DND-41 (cell line): ENCODE measurements around the gene ADAMTS13.

Source experiments
- ATAC-seq: fragments of 200-7000 bp; cut with Tn5 transposase; 3 replicates; pipeline ENCODE4 v1.9.1; 2021; ENCODE audit warnings: low read depth; ENCODE audit not compliant: insufficient read depth
- DNase-seq: peaks from one replicate; pipeline ENCODE4 v3.0.0-alpha.2; 2020
- H2AFZ ChIP-seq: 2 replicates; pipeline ENCODE4 v1.6.0; 2012; ENCODE audit warnings: low read depth, low read length
- H3K27ac ChIP-seq: 2 replicates; pipeline ENCODE4 v1.5.1; 2012; ENCODE audit warnings: low read length, inconsistent platforms
- H3K27me3 ChIP-seq: fragments of 200-600 bp; sonication (generic); 2 replicates; pipeline ENCODE4 v1.6.0; 2012; ENCODE audit warnings: low read length, mild to moderate bottlenecking, inconsistent platforms; ENCODE audit not compliant: insufficient read depth, poor library complexity
- H3K36me3 ChIP-seq: 2 replicates; pipeline ENCODE4 v1.5.1; 2012; ENCODE audit warnings: low read length, inconsistent platforms; ENCODE audit not compliant: insufficient read depth
- H3K4me1 ChIP-seq: 2 replicates; pipeline ENCODE4 v1.5.1; 2012; ENCODE audit warnings: mild to moderate bottlenecking, low read length; ENCODE audit not compliant: insufficient read depth
- H3K4me2 ChIP-seq: 2 replicates; pipeline ENCODE4 v1.6.0; 2012; ENCODE audit warnings: mild to moderate bottlenecking, moderate library complexity, low read length, inconsistent platforms; ENCODE audit not compliant: insufficient read depth
- H3K4me3 ChIP-seq, 2 experiments: fragments of 200-600 bp in 1 of 2; shearing (Covaris generic) in 1 of 2; 2 replicates each; pipeline ENCODE4 v1.5.1; 2012 to 2016; ENCODE audit warnings: inconsistent platforms in 2 of 2, low read length in 2 of 2, mild to moderate bottlenecking in 2 of 2, low read depth in 1 of 2, moderate library complexity in 1 of 2
- H3K79me2 ChIP-seq: 2 replicates; pipeline ENCODE4 v1.6.0; 2012; ENCODE audit warnings: low read length, inconsistent platforms; ENCODE audit not compliant: insufficient read depth
- H3K9ac ChIP-seq: 2 replicates; pipeline ENCODE4 v1.6.0; 2012; ENCODE audit warnings: low read depth, mild to moderate bottlenecking, inconsistent platforms, low read length, moderate library complexity
- H3K9me3 ChIP-seq: 2 replicates; pipeline ENCODE4 v1.5.1; 2012; ENCODE audit warnings: low read length, moderate library complexity, mild to moderate bottlenecking, inconsistent platforms; ENCODE audit not compliant: insufficient read depth, severe bottlenecking
- H4K20me1 ChIP-seq: 2 replicates; pipeline ENCODE4 v1.6.0; 2012; ENCODE audit warnings: low read length; ENCODE audit not compliant: insufficient read depth
- CTCF ChIP-seq: IDR thresholded peaks from 2 replicates; pipeline ENCODE4 v1.5.1; 2012; ENCODE audit warnings: borderline replicate concordance, low read length, moderate library complexity, mild to moderate bottlenecking; ENCODE audit not compliant: poor library complexity, severe bottlenecking; ENCODE audit errors: extremely low read depth
- EZH2 ChIP-seq: IDR thresholded peaks from 3 replicates; pipeline ENCODE4 v1.6.1; 2012; ENCODE audit warnings: borderline replicate concordance, low read depth, mild to moderate bottlenecking, moderate library complexity, low read length, inconsistent platforms; ENCODE audit not compliant: severe bottlenecking

Gene ADAMTS13

GRCh38 chr9:133428617-133429101, 6.5 kb downstream of the ADAMTS13 start:
- Histone ChIP-seq H3K36me3 (no peaks in the 10 kb centered on the region), H3K9ac (no peak overlapping the region), H3K79me2 (no peaks in the 10 kb centered on the region), H3K4me3 (no peak overlapping the region), H3K9me3 (no peaks in the 10 kb centered on the region), H3K27me3 (no peaks in the 10 kb centered on the region), H3K4me2 (no peak overlapping the region), H3K4me1 (no peaks in the 10 kb centered on the region), H2AFZ (no peak overlapping the region), H4K20me1 (no peaks in the 10 kb centered on the region), H3K27ac (no peak overlapping the region)
- DNase-seq: no peak
- ATAC-seq: no peak
- TF ChIP-seq CTCF: no peak
- no peak for TF ChIP-seq EZH2

DNA sequence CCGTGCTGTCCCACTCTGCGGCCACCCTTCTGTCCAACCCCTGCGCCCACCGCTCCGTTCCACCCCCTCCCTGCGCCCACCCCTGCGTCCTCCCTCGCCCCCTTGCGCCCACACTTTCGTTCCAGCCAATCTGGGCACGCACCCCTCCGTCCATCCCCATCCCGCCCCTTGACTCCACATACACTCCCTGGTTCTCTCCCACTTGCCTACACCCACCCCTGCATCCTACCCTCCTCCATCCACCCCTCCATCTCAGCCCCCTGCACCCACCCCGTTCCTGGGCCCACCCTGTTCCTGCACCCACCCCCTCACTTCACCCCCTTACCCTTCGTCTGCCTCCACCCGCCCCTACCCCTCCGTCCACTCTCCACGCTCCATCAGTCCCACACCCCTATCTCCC, 7.0 kb downstream of the ADAMTS13 start:
- H3K36me3 ChIP-seq: no peaks in the 10 kb centered on the region
- no peak overlapping the region for H2AFZ ChIP-seq
- ATAC-seq (no peak), DNase-seq (no peak)
- H3K4me2 ChIP-seq: no peak overlapping the region
- H3K9me3 ChIP-seq: no peaks in the 10 kb centered on the region
- H3K79me2 ChIP-seq: no peaks in the 10 kb centered on the region
- H3K9ac ChIP-seq: no peak overlapping the region
- no peak overlapping the region for H3K27ac ChIP-seq
- H3K27me3 ChIP-seq: no peaks in the 10 kb centered on the region
- H4K20me1 ChIP-seq: no peaks in the 10 kb centered on the region
- no peak for TF ChIP-seq CTCF
- no peak for TF ChIP-seq EZH2
- H3K4me1 ChIP-seq: no peaks in the 10 kb centered on the region
- no peak overlapping the region for H3K4me3 ChIP-seq

DNA sequence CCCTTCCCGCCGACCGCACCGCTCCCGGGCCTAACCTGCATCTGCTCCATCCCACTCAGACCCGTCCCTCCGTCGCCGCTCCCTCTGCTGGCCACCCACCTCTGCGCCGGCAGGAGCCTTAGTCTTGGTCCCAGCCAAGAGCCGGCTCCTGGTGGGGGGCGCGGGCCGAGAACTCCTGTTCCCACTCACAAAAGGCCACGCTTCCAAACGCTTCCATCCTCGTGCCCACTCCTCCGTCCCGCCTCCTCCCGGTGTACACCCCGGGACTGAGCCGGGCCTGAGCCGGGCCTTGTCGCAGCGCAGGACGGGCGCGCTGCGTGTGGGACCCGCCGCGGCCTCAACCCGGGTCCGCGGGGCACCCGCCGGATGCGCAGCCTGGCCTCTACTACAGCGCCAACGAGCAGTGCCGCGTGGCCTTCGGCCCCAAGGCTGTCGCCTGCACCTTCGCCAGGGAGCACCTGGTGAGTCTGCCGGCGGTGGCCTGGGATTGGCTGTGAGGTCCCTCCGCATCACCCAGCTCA, 7.5 kb downstream of the ADAMTS13 start:
- no peak for DNase-seq
- no peak overlapping the region for H3K4me2 ChIP-seq
- no peak for TF ChIP-seq EZH2
- TF ChIP-seq CTCF: no peak

More for the DNA sequence above, 7.5 kb downstream of the ADAMTS13 start:
- H3K9ac ChIP-seq: no peak overlapping the region
- H3K4me1 ChIP-seq: no peaks in the 10 kb centered on the region
- no peak overlapping the region for H3K4me3 ChIP-seq
- H2AFZ ChIP-seq: no peak overlapping the region
- H4K20me1 ChIP-seq: no peaks in the 10 kb centered on the region
- no peak for ATAC-seq
- H3K36me3 ChIP-seq: no peaks in the 10 kb centered on the region
- H3K27ac ChIP-seq: no peak overlapping the region
- no peaks in the 10 kb centered on the region for H3K27me3 ChIP-seq
- no peaks in the 10 kb centered on the region for H3K79me2 ChIP-seq
- H3K9me3 ChIP-seq: no peaks in the 10 kb centered on the region
